Upper lobe of right lung (tissue), 1 donor: ENCODE results near the gene MAML2. TPM values are rescaled to one million over a fixed set of nuclear protein-coding genes. Genes with fewer than 3 reads are reported as not detected.

ENCODE experiments used
- ATAC-seq: fragments of 200-7000 bp; cut with Tn5 transposase; one replicate; pipeline ENCODE4 v1.9.1; 2020; ENCODE audit warnings: mild to moderate bottlenecking, moderate library complexity
- DNase-seq: peaks from one replicate; pipeline ENCODE4 v3.0.0-alpha.2; 2020
- H3K27ac ChIP-seq: fragments of 200-600 bp; one replicate; pipeline ENCODE4 v1.8.0; 2022
- H3K27me3 ChIP-seq: fragments of 200-600 bp; one replicate; pipeline ENCODE4 v1.8.0; 2022; ENCODE audit warnings: mild to moderate bottlenecking
- H3K36me3 ChIP-seq: fragments of 200-600 bp; one replicate; pipeline ENCODE4 v1.8.0; 2022
- H3K4me1 ChIP-seq: fragments of 200-600 bp; one replicate; pipeline ENCODE4 v1.8.0; 2022
- H3K4me3 ChIP-seq: fragments of 200-600 bp; one replicate; pipeline ENCODE4 v1.8.0; 2022; ENCODE audit warnings: mild to moderate bottlenecking
- H3K9me3 ChIP-seq: fragments of 200-600 bp; one replicate; pipeline ENCODE4 v1.8.0; 2022
- intact Hi-C: fragments of 100-400 bp; cut with DNase I; formaldehyde crosslinking; loops from one replicate; pipeline ENCODE4 v1.11.0; 2022
- total RNA-seq: library from RNA; stranded (reverse); fragmentation: NEBNext Ultra II Directional; extraction: Animal tissue kit (Norgen Biotek cat#: 25700); gene quantifications from one replicate; pipeline ENCODE4 v1.2.1, GENCODE V29; 2021
- TF ChIP-seq, protein P1 (sequence below): fragments of 200-600 bp; IDR thresholded peaks from one replicate; pipeline ENCODE4 v1.8.0; 2022; ENCODE audit warnings: antibody characterized with exemption
- donor health status: DM: no; HTN: yes; CAD: no; lungs with severe emphysema.

Gene MAML2
- total RNA-seq, 1 donor from 2014 or later = 27.5 TPM

DNA sequence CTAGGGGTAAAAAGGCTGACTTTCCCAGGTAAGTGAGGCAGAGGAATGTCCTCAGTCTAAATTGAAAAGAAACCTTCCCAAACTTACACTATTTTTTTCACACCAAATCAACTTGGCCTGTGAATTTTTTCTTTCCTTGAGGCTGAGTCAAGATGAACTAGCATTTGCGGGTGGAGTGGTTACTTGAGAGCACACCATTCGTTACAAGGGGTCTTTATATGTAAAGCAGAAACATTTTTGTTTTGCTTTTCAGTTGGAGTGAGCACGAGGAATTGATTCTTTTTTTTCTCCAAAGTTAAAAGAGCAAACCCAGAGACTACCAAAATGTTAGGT is 36.4 kb downstream of the MAML2 start:
- Histone ChIP-seq H3K4me3 (peak overlapping the region; percentile 25), H3K4me1 (peaks cover 78% of the 10 kb centered on the region), H3K36me3 (no peaks in the 10 kb centered on the region), H3K27ac (peak overlapping the region; percentile 90), H3K9me3 (no peaks in the 10 kb centered on the region), H3K27me3 (no peaks in the 10 kb centered on the region)
- DNase-seq (no peak), ATAC-seq (no peak)
- TF ChIP-seq, protein P1, sequence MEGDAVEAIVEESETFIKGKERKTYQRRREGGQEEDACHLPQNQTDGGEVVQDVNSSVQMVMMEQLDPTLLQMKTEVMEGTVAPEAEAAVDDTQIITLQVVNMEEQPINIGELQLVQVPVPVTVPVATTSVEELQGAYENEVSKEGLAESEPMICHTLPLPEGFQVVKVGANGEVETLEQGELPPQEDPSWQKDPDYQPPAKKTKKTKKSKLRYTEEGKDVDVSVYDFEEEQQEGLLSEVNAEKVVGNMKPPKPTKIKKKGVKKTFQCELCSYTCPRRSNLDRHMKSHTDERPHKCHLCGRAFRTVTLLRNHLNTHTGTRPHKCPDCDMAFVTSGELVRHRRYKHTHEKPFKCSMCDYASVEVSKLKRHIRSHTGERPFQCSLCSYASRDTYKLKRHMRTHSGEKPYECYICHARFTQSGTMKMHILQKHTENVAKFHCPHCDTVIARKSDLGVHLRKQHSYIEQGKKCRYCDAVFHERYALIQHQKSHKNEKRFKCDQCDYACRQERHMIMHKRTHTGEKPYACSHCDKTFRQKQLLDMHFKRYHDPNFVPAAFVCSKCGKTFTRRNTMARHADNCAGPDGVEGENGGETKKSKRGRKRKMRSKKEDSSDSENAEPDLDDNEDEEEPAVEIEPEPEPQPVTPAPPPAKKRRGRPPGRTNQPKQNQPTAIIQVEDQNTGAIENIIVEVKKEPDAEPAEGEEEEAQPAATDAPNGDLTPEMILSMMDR = no peak
- intact Hi-C loops = no loop called here

DNA sequence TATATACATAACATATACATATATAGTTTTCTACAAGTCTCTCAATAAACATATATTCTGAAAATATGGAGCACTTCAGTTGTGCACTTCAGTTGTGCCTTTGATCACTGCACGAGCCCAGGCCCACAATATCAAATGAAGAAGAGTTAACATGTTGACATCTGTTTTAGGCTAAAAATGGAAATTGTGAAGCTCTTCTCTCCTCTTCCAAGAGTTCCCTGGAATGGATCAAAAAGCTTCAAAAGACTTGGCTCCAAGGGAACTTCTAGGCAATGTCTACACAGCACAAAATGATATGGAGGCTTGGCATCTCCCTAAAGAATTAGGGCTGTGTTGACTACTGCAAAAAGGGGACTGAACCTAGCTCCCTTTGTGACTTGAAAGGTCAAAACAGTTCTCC is 36.9 kb downstream of the MAML2 start:
- no peaks in the 10 kb centered on the region for H3K27me3 ChIP-seq
- ATAC-seq (no peak), DNase-seq (no peak)
- TF ChIP-seq, protein P1 = no peak
- intact Hi-C loops = no loop called here
- no peak overlapping the region for H3K4me3 ChIP-seq
- H3K36me3 ChIP-seq = no peaks in the 10 kb centered on the region
- no peaks in the 10 kb centered on the region for H3K9me3 ChIP-seq
- H3K4me1 ChIP-seq = peaks cover 74% of the 10 kb centered on the region
- peak overlapping the region; percentile 90 for H3K27ac ChIP-seq

DNA sequence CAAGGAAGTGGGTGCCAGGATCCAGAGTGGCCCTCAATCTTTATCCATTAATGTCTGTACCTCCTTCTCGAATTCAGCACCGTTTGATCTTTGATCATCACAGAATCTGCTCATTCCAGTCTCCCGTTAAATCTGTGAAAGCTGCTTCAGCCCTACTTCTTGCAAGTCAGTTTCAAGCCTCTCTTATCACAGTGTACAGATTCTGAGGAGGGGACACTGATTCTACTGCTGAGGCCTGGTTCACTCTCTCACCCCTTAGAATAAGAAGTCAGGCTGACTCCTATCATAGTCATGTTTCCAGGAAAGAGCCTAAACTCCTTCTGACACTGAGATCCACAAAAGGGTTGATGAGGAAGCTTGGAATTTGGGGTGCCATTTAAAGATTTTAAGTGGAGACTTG is 39.0 kb downstream of the MAML2 start:
- H3K27me3 ChIP-seq = no peaks in the 10 kb centered on the region
- TF ChIP-seq, protein P1 = no peak
- ATAC-seq = no peak
- H3K36me3 ChIP-seq = no peaks in the 10 kb centered on the region
- intact Hi-C loops = no loop called here
- no peak for DNase-seq
- H3K4me3 ChIP-seq = no peak overlapping the region
- H3K4me1 ChIP-seq = peaks cover 76% of the 10 kb centered on the region
- no peaks in the 10 kb centered on the region for H3K9me3 ChIP-seq
- H3K27ac ChIP-seq = peak overlapping the region; percentile 28

DNA sequence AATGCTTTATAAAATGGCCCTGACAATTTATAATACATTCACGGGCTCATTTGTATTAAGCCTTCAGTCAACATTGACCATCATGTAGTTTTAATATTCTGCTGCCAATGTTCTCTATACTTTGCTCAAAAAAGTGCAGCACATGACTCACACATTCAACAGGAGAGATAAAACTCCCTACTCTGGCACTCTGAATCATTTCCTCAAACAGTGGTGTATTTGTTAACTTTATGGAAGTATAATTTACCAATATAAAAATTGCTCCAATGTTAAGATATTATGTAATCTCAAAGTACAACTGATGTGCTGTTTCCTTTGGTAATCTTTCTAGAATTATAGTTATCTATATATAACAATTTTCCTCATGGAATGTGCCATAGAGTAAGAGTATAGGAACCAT is 39.9 kb downstream of the MAML2 start:
- TF ChIP-seq, protein P1 = no peak
- H3K27ac ChIP-seq = peak overlapping the region; percentile 28
- H3K4me1 ChIP-seq = peaks cover 67% of the 10 kb centered on the region

DNA sequence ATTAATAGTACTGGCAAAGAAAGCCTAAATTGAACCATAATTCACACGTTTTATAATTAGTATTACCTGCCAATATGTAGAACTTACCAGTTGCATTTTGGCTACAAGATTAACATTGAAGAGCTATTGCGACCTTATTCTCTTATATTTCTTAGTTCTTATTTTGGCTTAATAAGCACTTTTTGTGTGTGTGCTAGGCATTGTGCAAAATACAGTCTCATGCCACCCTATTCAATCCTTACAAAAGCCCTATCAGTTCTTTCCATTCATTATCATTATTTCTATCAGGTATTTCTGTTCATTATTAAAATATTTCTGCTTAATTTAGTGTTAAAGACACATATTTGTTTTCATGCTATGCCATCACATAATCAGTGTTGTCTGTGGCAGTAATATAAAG is 41.2 kb downstream of the MAML2 start:
- intact Hi-C loops = no loop called here
- Histone ChIP-seq H3K9me3 (no peaks in the 10 kb centered on the region), H3K4me1 (peaks cover 55% of the 10 kb centered on the region), H3K27me3 (no peaks in the 10 kb centered on the region), H3K27ac (no peak overlapping the region), H3K4me3 (no peak overlapping the region), H3K36me3 (no peaks in the 10 kb centered on the region)
- no peak for ATAC-seq
- TF ChIP-seq, protein P1 = no peak
- no peak for DNase-seq

More for the DNA sequence above, 39.9 kb downstream of the MAML2 start:
- ATAC-seq = peak; percentile 40
- H3K4me3 ChIP-seq = no peak overlapping the region
- intact Hi-C loops = no loop called here
- H3K9me3 ChIP-seq = no peaks in the 10 kb centered on the region
- H3K36me3 ChIP-seq = no peaks in the 10 kb centered on the region
- no peak for DNase-seq
- H3K27me3 ChIP-seq = no peaks in the 10 kb centered on the region

DNA sequence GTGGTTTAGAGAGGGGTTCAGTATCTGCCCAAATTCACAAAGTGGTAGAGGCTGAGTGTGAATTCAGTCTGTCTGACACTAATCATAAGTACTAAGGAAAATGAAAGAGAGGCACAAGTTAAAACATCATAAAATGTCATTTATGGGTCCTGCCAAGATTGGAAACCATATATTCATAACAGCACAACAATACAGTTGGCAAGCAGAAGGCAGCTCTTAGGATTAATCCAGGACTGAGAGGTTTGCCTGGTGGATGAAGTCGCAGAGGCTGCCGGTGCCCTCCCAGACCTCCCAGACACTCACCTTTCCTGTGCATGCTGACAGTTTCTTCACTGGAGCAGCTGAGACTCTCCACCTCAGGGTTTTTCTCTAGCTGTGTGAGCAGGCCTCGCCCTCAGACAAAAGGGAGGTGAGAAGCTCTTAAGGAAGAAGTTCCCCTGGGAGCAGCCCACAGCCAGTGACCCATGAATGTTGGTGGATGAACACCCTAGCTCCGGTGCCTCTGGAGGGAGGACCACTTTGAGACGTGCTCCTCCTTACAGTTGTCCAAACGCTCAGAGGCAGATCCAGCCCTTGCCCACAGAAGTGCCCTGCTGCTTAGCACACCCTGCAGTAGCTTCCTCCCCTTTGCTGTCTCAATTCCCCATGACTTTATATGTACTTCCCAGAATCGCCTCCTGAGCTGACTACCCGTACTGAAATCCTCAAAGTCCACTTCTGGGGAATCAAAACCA is 43.7 kb downstream of the MAML2 start:
- Histone ChIP-seq H3K9me3 (no peaks in the 10 kb centered on the region), H3K27me3 (no peaks in the 10 kb centered on the region), H3K4me3 (no peak overlapping the region), H3K27ac (peak overlapping the region; percentile 7), H3K4me1 (peaks cover 37% of the 10 kb centered on the region), H3K36me3 (no peaks in the 10 kb centered on the region)
- DNase-seq = no peak
- ATAC-seq = peak; percentile 85
- intact Hi-C loops = no loop called here
- TF ChIP-seq, protein P1 = no peak
